Measurements from ENCODE around the gene SCN1A. TPM values are rescaled to one million over a fixed set of nuclear protein-coding genes. Genes with fewer than 3 reads are reported as not detected.

The SCN1A gene
- total and polyA plus RNA-seq, 2 of the 8 experiments (the other 6 are each of a cell fraction or from before 2014, with no cell fraction given) = 0.18 to 1.9 TPM

DNA sequence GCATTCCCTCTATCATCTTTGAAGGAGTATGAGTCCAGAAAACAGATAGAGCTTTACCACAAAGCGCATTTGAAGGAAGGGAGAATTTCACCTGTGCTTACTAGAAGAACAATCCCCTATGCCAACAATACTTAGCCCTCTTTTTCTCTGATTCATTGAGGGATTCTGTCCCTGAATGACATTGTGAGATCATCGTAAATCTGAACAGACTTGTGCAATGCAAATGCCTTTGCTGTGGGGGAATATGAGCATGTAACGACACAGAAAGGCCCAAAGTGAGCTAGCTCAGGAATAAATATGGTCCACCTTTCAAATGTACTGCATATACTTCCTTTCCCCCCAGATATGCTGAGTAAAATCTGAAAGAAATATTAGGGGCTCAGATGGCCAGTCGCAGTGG lies 67.6 kb downstream of the SCN1A start:
- no peak overlapping the region for H4K8ac ChIP-seq (ENCODE audit: extremely low read depth, insufficient read depth, low read length)
- no peak overlapping the region for H2BK120ac ChIP-seq (replicated peaks; ENCODE audit: low read depth, low read length)
- H3K4ac ChIP-seq (replicated peaks; ENCODE audit: insufficient read length, low read depth, low read length) = no peak overlapping the region
- POLR2A ChIA-PET (ENCODE audit: partially characterized antibody) = no interaction called here
- H2AK5ac ChIP-seq (ENCODE audit: low read depth, low read length) = no peak overlapping the region
- CTCF ChIA-PET (ENCODE audit: partially characterized antibody) = interaction anchor here (1.9 to 8.1 kb wide), 2 partner anchors 46 to 68 kb away, joined by 13 to 71 read pairs; partner anchors contain the start of gene SCN1A
- no peaks in the 10 kb centered on the region for H3K23me2 ChIP-seq (ENCODE audit: low read depth, low read length)
- no peaks in the 10 kb centered on the region for H3K27me3 ChIP-seq (replicated peaks in 1 of 4; ENCODE audit: control insufficient read depth in 3 of 4, extremely low read depth in 1 of 4, insufficient read depth in 3 of 4, low read length in 3 of 4)
- no peak overlapping the region for H2BK15ac ChIP-seq (ENCODE audit: low read length)
- no peaks in the 10 kb centered on the region for H3K4me1 ChIP-seq (replicated peaks in 1 of 4; ENCODE audit: control insufficient read depth in 3 of 4, insufficient read depth in 4 of 4, low read length in 3 of 4)
- WGBS, 2 experiments (ENCODE audit: extremely low coverage in 1 of 2, insufficient coverage in 1 of 2, insufficient read length in 1 of 2, insufficient replicate concordance in 2 of 2, low coverage in 1 of 2, low lambda C conversion rate in 2 of 2, missing lambda C conversion rate in 1 of 2) = 76% methylated on average over 4 of the region's 4 CpGs; no CpG with 5 or more reads in 1 of the 2 experiments
- H4K91ac ChIP-seq (replicated peaks; ENCODE audit: insufficient read length, low read length) = no peak overlapping the region
- no peaks in the 10 kb centered on the region for H4K20me1 ChIP-seq (replicated peaks in 1 of 2; ENCODE audit: control insufficient read depth in 1 of 2, insufficient read depth in 2 of 2, low read length in 2 of 2)
- no peak overlapping the region for H3K14ac ChIP-seq (ENCODE audit: insufficient read length)
- H2AFZ ChIP-seq (ENCODE audit: low read length) = no peak overlapping the region
- no peak overlapping the region for H3K4me3 ChIP-seq (ENCODE audit: extremely low read depth in 1 of 4, insufficient read depth in 2 of 4, low read depth in 3 of 4, low read length in 4 of 4)
- no peak overlapping the region for H3K9ac ChIP-seq (replicated peaks in 1 of 4; ENCODE audit: extremely low read depth in 1 of 4, low read depth in 3 of 4, low read length in 3 of 4)
- H2BK20ac ChIP-seq (ENCODE audit: low read length) = no peak overlapping the region
- no peaks in the 10 kb centered on the region for H3K9me3 ChIP-seq (ENCODE audit: insufficient read depth in 2 of 2, low read depth in 1 of 2, low read length in 1 of 2)
- H4K5ac ChIP-seq (ENCODE audit: insufficient read length, low read depth, low read length) = no peak overlapping the region
- no peak overlapping the region for H3K56ac ChIP-seq (replicated peaks; ENCODE audit: insufficient read length, low read depth, low read length)
- no peaks in the 10 kb centered on the region for H3K79me2 ChIP-seq (ENCODE audit: control insufficient read depth in 1 of 2, insufficient read depth in 2 of 2, low read length in 2 of 2)
- H3K27ac ChIP-seq (ENCODE audit: low read depth, low read length) = no peak overlapping the region
- no peaks in the 10 kb centered on the region for H3K36me3 ChIP-seq (ENCODE audit: control insufficient read depth in 2 of 4, insufficient read depth in 4 of 4, low read length in 3 of 4)
- no peaks in the 10 kb centered on the region for H3K79me1 ChIP-seq (ENCODE audit: low read depth, low read length)
- H3K4me2 ChIP-seq (ENCODE audit: insufficient read depth in 1 of 2, low read depth in 2 of 2, low read length in 2 of 2) = no peak overlapping the region
- H2BK5ac ChIP-seq (ENCODE audit: low read depth, low read length) = no peak overlapping the region
- no peak overlapping the region for H2BK12ac ChIP-seq (ENCODE audit: low read depth, low read length)
- FAIRE-seq (no peak), DNase-seq (ENCODE audit: low read depth in 1 of 2, low spot score in 2 of 2) (no peak)
- no peak overlapping the region for H3K18ac ChIP-seq (ENCODE audit: extremely low read depth, low read length)
- no peak overlapping the region for H3K23ac ChIP-seq (ENCODE audit: insufficient read length)
- TF ChIP-seq PHF8 (conservative IDR thresholded peaks at IDR 0.05; ENCODE audit: low read depth, low read length) (no peak), TAF7 (optimal IDR thresholded peaks at IDR 0.05; ENCODE audit: borderline replicate concordance, low read depth, low read length) (no peak), POLR2AphosphoS5 (IDR thresholded peaks at IDR 0.05; ENCODE audit: low read depth, low read length) (no peak), CHD2 (IDR thresholded peaks at IDR 0.05; ENCODE audit: low read length) (no peak), TBP (IDR thresholded peaks at IDR 0.05; ENCODE audit: low read depth, low read length) (no peak), CHD1 (IDR thresholded peaks at IDR 0.05; ENCODE audit: low read depth, low read length) (no peak), EZH2 (IDR thresholded peaks at IDR 0.05; ENCODE audit: low read depth, low read length, severe bottlenecking) (no peak), BACH1 (IDR thresholded peaks at IDR 0.05; ENCODE audit: low read length) (no peak), KDM4A (IDR thresholded peaks at IDR 0.05; ENCODE audit: low read depth, low read length, severe bottlenecking) (no peak), HDAC6 (IDR thresholded peaks at IDR 0.05; ENCODE audit: low read depth, low read length) (no peak)
- TF ChIP-seq, protein P1, sequence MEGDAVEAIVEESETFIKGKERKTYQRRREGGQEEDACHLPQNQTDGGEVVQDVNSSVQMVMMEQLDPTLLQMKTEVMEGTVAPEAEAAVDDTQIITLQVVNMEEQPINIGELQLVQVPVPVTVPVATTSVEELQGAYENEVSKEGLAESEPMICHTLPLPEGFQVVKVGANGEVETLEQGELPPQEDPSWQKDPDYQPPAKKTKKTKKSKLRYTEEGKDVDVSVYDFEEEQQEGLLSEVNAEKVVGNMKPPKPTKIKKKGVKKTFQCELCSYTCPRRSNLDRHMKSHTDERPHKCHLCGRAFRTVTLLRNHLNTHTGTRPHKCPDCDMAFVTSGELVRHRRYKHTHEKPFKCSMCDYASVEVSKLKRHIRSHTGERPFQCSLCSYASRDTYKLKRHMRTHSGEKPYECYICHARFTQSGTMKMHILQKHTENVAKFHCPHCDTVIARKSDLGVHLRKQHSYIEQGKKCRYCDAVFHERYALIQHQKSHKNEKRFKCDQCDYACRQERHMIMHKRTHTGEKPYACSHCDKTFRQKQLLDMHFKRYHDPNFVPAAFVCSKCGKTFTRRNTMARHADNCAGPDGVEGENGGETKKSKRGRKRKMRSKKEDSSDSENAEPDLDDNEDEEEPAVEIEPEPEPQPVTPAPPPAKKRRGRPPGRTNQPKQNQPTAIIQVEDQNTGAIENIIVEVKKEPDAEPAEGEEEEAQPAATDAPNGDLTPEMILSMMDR (IDR thresholded peaks at IDR 0.05; ENCODE audit: control extremely low read depth in 1 of 3, insufficient read depth in 1 of 3, low read depth in 1 of 3, low read length in 3 of 3) = no peak
